Vagina (tissue), 2 donors: ENCODE data around the gene YIF1A.

Experiments
- POLR2A ChIP-seq, 2 donors: fragments of 450-650 bp; IDR thresholded peaks; one replicate each; pipeline ENCODE4 v1.6.1; 2017; ENCODE audit warnings: antibody characterized with exemption in 2 of 2, mild to moderate bottlenecking in 2 of 2, moderate library complexity in 2 of 2
- POLR2AphosphoS5 ChIP-seq, 2 donors: sonication (generic); formaldehyde crosslinking; IDR thresholded peaks; one replicate each; pipeline ENCODE4 v1.9.0; 2017; ENCODE audit warnings: antibody characterized with exemption in 2 of 2, mild to moderate bottlenecking in 2 of 2, low read depth in 1 of 2; ENCODE audit not compliant: insufficient read depth in 1 of 2
- TF ChIP-seq, protein P1 (sequence below), 3 experiments: fragments of 450-650 bp in 2 of 3; fragments of 200-600 bp in 1 of 3; sonication (generic) in 1 of 3; IDR thresholded peaks; one replicate each; pipeline ENCODE4 v1.5.1; 2017 to 2019; ENCODE audit warnings: antibody characterized with exemption in 3 of 3, mild to moderate bottlenecking in 2 of 3, moderate library complexity in 2 of 3

- TF ChIP-seq POLR2AphosphoS5 (IDR thresholded peaks at IDR 0.05; ENCODE audit: insufficient read depth in 1 of 2, low read depth in 1 of 2) (no peak), POLR2A (IDR thresholded peaks at IDR 0.05) (no peak)
- TF ChIP-seq, protein P1, sequence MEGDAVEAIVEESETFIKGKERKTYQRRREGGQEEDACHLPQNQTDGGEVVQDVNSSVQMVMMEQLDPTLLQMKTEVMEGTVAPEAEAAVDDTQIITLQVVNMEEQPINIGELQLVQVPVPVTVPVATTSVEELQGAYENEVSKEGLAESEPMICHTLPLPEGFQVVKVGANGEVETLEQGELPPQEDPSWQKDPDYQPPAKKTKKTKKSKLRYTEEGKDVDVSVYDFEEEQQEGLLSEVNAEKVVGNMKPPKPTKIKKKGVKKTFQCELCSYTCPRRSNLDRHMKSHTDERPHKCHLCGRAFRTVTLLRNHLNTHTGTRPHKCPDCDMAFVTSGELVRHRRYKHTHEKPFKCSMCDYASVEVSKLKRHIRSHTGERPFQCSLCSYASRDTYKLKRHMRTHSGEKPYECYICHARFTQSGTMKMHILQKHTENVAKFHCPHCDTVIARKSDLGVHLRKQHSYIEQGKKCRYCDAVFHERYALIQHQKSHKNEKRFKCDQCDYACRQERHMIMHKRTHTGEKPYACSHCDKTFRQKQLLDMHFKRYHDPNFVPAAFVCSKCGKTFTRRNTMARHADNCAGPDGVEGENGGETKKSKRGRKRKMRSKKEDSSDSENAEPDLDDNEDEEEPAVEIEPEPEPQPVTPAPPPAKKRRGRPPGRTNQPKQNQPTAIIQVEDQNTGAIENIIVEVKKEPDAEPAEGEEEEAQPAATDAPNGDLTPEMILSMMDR (IDR thresholded peaks at IDR 0.05): no peak
Measured at GRCh38 chr11:66321606-66322005, 32.7 kb upstream of the YIF1A start.
